Left ventricle myocardium inferior (tissue), 1 donor: ENCODE measurements around the gene CLIC3. TPM values are rescaled to one million over a fixed set of nuclear protein-coding genes. Genes with fewer than 3 reads are reported as not detected.

Source experiments
- DNase-seq: peaks from one replicate; pipeline ENCODE4 v3.0.0-alpha.2; 2020
- H3K27ac ChIP-seq: fragments of 200-600 bp; replicated peaks from 2 replicates; pipeline ENCODE4 v1.8.0; 2021
- H3K27me3 ChIP-seq: fragments of 200-600 bp; 2 replicates; pipeline ENCODE4 v1.8.0; 2021; ENCODE audit warnings: low read depth
- H3K36me3 ChIP-seq: fragments of 200-600 bp; 2 replicates; pipeline ENCODE4 v1.8.0; 2021
- H3K4me1 ChIP-seq: fragments of 200-600 bp; 2 replicates; pipeline ENCODE4 v1.8.0; 2021
- H3K4me3 ChIP-seq: fragments of 200-600 bp; 2 replicates; pipeline ENCODE4 v1.8.0; 2021; ENCODE audit warnings: mild to moderate bottlenecking, moderate library complexity
- H3K9me3 ChIP-seq: fragments of 200-600 bp; replicated peaks from 2 replicates; pipeline ENCODE4 v1.8.0; 2021
- intact Hi-C: fragments of 100-400 bp; cut with micrococcal nuclease; formaldehyde crosslinking; loops from one replicate; pipeline ENCODE4 v1.11.0; 2022
- total RNA-seq: library from RNA; stranded (reverse); fragmentation: NEBNext Ultra II Directional; extraction: Animal tissue kit (Norgen Biotek cat#: 25700); gene quantifications from one replicate; pipeline ENCODE4 v1.2.1, GENCODE V29; 2021
- TF ChIP-seq, protein P1 (sequence below): fragments of 200-600 bp; IDR thresholded peaks from 2 replicates; pipeline ENCODE4 v1.8.0; 2021; ENCODE audit warnings: antibody characterized with exemption, mild to moderate bottlenecking, borderline replicate concordance
- donor health status: DM: no; HTN: yes; CAD: no; lungs with severe emphysema.

Gene CLIC3
- total RNA-seq, 1 donor from 2014 or later, result 1.6 TPM

DNA sequence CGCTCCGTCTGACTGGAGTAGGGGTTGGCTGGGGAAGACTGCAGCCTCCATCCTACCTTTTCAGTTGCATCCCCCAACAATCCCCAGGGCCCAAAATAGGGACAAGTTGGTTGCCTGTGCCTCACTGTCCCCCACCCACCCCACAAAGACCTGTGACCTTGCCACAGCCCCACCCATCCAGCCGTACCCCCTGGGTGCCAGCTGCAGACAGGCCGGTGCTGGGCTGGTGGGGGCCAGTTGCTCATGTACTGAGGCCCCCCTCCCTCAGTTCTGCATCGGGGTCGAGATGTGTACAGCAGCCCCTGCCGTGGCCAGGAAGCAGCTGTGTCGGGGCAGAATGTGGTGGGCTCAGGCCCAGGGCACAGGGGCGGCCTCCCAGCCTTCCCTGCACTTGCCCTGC is 13.2 kb downstream of the CLIC3 start:
- intact Hi-C loops, result no loop called here
- Histone ChIP-seq H3K36me3 (peaks cover 5% of the 10 kb centered on the region), H3K27ac (peak overlapping the region; percentile 91), H3K9me3 (no peaks in the 10 kb centered on the region), H3K4me3 (no peak overlapping the region), H3K27me3 (peaks cover 15% of the 10 kb centered on the region), H3K4me1 (peaks cover 72% of the 10 kb centered on the region)
- DNase-seq, result no peak
- TF ChIP-seq, protein P1, sequence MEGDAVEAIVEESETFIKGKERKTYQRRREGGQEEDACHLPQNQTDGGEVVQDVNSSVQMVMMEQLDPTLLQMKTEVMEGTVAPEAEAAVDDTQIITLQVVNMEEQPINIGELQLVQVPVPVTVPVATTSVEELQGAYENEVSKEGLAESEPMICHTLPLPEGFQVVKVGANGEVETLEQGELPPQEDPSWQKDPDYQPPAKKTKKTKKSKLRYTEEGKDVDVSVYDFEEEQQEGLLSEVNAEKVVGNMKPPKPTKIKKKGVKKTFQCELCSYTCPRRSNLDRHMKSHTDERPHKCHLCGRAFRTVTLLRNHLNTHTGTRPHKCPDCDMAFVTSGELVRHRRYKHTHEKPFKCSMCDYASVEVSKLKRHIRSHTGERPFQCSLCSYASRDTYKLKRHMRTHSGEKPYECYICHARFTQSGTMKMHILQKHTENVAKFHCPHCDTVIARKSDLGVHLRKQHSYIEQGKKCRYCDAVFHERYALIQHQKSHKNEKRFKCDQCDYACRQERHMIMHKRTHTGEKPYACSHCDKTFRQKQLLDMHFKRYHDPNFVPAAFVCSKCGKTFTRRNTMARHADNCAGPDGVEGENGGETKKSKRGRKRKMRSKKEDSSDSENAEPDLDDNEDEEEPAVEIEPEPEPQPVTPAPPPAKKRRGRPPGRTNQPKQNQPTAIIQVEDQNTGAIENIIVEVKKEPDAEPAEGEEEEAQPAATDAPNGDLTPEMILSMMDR, result no peak

- intact Hi-C loops, result no loop called here
- Histone ChIP-seq H3K27me3 (peaks cover 15% of the 10 kb centered on the region), H3K27ac (peak within 1 kb of the TSS; percentile 91), H3K36me3 (peaks cover 5% of the 10 kb centered on the region), H3K9me3 (no peaks in the 10 kb centered on the region), H3K4me3 (no peak within 1 kb of the TSS), H3K4me1 (peaks cover 80% of the 10 kb centered on the region)
- peak; percentile 56 for DNase-seq
- TF ChIP-seq, protein P1, result no peak
Measured at GRCh38 chr9:136982232-136983051, 13.9 kb downstream of the CLIC3 start, which contains the start of gene LCNL1. Gene LCNL1 (plus strand): TSS chr9:136982993. CDS start chr9:136983587, 594 bp downstream.

DNA sequence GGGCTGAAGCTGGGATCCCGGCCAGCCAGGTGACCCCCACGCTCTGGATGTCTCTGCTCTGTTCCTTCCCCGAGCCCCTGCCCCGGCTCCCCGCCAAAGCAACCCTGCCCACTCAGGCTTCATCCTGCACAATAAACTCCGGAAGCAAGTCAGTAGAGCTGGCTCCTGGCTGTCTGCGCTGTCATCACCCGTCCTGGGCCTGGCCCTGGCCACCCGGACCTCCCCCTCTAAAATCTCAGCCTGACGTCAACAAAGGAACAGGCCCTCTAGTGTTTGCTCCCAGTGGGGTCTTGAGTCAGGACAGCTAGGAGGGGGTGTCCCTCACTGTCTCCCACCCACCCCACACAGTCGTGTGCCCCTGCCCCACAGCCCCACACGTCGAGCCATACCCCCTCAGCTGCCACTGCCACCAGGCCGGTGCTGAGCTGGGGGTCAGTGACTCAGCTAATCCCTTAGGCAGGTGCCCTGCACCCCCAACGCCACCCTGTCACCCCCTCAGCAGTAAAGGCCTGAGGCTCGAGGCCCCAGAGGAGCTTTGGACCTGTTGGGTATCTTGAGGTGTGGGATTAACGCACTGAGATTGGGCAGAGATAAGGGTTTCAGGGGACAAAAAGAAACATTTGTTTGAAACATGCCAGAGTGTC is 14.7 kb downstream of the CLIC3 start:
- peak; percentile 69 for DNase-seq
- intact Hi-C loops, result no loop called here
- Histone ChIP-seq H3K27ac (peak overlapping the region; percentile 91), H3K4me3 (no peak overlapping the region), H3K4me1 (peaks cover 87% of the 10 kb centered on the region), H3K27me3 (peaks cover 15% of the 10 kb centered on the region), H3K36me3 (peaks cover 5% of the 10 kb centered on the region), H3K9me3 (no peaks in the 10 kb centered on the region)
- TF ChIP-seq, protein P1, result peak; percentile 42

DNA sequence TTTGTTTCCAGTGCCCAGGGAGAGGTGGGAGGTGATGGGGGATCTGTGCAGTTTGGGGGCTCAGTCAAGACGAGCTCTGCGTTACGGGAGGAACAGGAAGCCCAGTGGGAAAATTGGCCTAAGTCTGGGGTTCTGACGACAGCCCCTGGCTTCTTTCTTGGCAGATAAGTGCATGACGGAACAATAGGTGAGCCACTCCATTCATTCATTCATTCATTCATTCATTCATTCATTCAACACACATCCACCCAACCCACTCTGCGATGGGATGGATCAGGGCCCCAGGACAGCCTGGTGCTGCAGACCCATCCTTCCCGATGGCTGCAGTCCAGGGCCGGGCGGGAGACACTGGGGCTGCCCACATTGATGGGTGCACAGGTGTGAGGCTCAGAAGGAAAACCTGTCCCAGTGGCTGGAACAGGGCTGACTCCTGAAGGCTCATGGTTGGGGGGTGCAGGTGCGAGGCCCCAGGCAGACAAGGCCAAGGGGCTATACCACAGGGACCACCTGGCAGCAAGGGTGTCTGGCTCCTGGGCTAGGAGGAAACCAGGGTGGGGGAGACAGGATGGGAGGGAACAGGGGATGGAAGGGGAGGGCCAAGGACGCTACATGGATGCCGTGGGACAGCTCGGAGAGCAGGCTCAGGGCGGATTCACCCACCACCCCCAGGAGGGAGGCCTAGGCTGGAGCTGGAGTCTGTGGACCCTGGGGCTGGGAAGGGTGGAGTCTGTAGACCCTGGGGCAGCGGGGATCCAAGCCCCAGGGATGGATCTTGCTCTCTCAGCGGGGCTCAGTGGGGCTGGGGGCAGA is 15.5 kb downstream of the CLIC3 start:
- Histone ChIP-seq H3K4me3 (no peak overlapping the region), H3K36me3 (peaks cover 5% of the 10 kb centered on the region), H3K27me3 (peaks cover 13% of the 10 kb centered on the region), H3K9me3 (no peaks in the 10 kb centered on the region), H3K27ac (peak overlapping the region; percentile 91), H3K4me1 (peaks cover 92% of the 10 kb centered on the region)
- TF ChIP-seq, protein P1, result no peak
- intact Hi-C loops, result no loop called here
- no peak for DNase-seq
